GM13977 (cell line): ENCODE data around the gene LDLRAD4.

Experiments used
- DNase-seq: peaks from one replicate; pipeline ENCODE4 v3.0.0; 2012; ENCODE audit warnings: low spot score
- in situ Hi-C: fragments of 300-500 bp; cut with MboI; formaldehyde crosslinking; loops from one replicate; pipeline ENCODE4 v1.12.0; 2022; ENCODE audit warnings: low sequenced_read_pairs, low pct_unique_long_range_greater_than_20kb, mixed read lengths, inconsistent platforms; ENCODE audit not compliant: unreplicated experiment
- TF ChIP-seq, protein P1 (sequence below): IDR thresholded peaks from 2 replicates; pipeline ENCODE4 v1.5.1; 2012; ENCODE audit warnings: mild to moderate bottlenecking, control low read depth; ENCODE audit not compliant: insufficient read depth; ENCODE audit errors: extremely low read depth, missing control alignments

The LDLRAD4 gene

GRCh38 chr18:13516855-13517254 lies 298.3 kb downstream of the LDLRAD4 start:
- TF ChIP-seq, protein P1, sequence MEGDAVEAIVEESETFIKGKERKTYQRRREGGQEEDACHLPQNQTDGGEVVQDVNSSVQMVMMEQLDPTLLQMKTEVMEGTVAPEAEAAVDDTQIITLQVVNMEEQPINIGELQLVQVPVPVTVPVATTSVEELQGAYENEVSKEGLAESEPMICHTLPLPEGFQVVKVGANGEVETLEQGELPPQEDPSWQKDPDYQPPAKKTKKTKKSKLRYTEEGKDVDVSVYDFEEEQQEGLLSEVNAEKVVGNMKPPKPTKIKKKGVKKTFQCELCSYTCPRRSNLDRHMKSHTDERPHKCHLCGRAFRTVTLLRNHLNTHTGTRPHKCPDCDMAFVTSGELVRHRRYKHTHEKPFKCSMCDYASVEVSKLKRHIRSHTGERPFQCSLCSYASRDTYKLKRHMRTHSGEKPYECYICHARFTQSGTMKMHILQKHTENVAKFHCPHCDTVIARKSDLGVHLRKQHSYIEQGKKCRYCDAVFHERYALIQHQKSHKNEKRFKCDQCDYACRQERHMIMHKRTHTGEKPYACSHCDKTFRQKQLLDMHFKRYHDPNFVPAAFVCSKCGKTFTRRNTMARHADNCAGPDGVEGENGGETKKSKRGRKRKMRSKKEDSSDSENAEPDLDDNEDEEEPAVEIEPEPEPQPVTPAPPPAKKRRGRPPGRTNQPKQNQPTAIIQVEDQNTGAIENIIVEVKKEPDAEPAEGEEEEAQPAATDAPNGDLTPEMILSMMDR: no peak
- in situ Hi-C loops: no loop called here
- no peak for DNase-seq

DNA sequence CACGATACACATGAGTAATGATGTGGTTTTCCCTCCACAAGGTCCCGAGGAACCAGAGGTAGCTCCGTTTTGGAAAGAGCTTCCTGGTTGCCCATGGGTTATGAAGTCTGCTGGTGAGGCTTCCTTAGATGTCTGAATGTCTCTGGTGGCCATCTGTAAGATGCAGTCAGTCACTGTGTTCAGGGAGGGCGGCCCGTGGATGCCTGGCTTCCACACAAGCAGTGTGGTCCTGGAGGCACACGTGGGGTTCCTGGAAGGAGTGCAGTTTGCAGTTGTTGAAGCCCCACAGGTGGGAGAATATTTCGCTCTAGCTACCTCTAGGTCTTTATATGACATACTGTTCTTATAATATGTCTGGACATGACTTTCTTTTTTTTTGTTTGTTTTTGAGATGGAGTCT lies 298.8 kb downstream of the LDLRAD4 start:
- TF ChIP-seq, protein P1: no peak
- in situ Hi-C loops: no loop called here
- no peak for DNase-seq

GRCh38 chr18:13518382-13518781 lies 299.8 kb downstream of the LDLRAD4 start:
- TF ChIP-seq, protein P1: no peak

GRCh38 chr18:13520306-13520705 lies 301.7 kb downstream of the LDLRAD4 start:
- in situ Hi-C loops: no loop called here
- TF ChIP-seq, protein P1: no peak
- DNase-seq: no peak

More at GRCh38 chr18:13518382-13518781, 299.8 kb downstream of the LDLRAD4 start:
- in situ Hi-C loops: no loop called here
- no peak for DNase-seq

- DNase-seq: no peak
- in situ Hi-C loops: no loop called here
- TF ChIP-seq, protein P1: no peak
These were observed 302.2 kb downstream of the LDLRAD4 start for GRCh38 chr18:13520741-13521140.

- no peak for DNase-seq
- TF ChIP-seq, protein P1: no peak
- in situ Hi-C loops: no loop called here
These were observed 302.9 kb downstream of the LDLRAD4 start for GRCh38 chr18:13521418-13521817.

GRCh38 chr18:13522256-13522655 lies 303.7 kb downstream of the LDLRAD4 start:
- no peak for DNase-seq
- TF ChIP-seq, protein P1: no peak
- in situ Hi-C loops: no loop called here
